NCI-H187 treated with DMSO at 0.1 percent for 48 hours (cell line): ENCODE data around the gene PRR5L.

Experiments
- DNase-seq: peaks from one replicate; lab custom pipeline; 2025; lab: John Stamatoyannopoulos, UW

PRR5L gene

GRCh38 chr11:36295926-36296325 is at the start of gene PRR5L:
PRR5L (plus strand) TSS chr11:36296288; CDS start chr11:36401122, 104,834 bp downstream.
- no peak for DNase-seq

GRCh38 chr11:36247493-36247892 is 48.6 kb upstream of the PRR5L start:
- DNase-seq = no peak

GRCh38 chr11:36248436-36248835 is 47.7 kb upstream of the PRR5L start:
- DNase-seq = no peak

- DNase-seq = no peak
Observed at GRCh38 chr11:36249246-36249645, 46.8 kb upstream of the PRR5L start.

- DNase-seq = no peak
Observed at GRCh38 chr11:36251823-36252222, 44.3 kb upstream of the PRR5L start.

- DNase-seq = no peak
Observed at GRCh38 chr11:36253238-36253637, 42.9 kb upstream of the PRR5L start.

- DNase-seq = no peak
Observed at GRCh38 chr11:36254713-36255112, 41.4 kb upstream of the PRR5L start.

- no peak for DNase-seq
Observed at GRCh38 chr11:36257351-36257750, 38.7 kb upstream of the PRR5L start.

GRCh38 chr11:36258730-36259360 is 37.2 kb upstream of the PRR5L start:
- DNase-seq = no peak

- DNase-seq = no peak
Observed at GRCh38 chr11:36261094-36261493, 35.0 kb upstream of the PRR5L start.

- no peak for DNase-seq
Observed at GRCh38 chr11:36264011-36264972, 31.8 kb upstream of the PRR5L start.

- no peak for DNase-seq
Observed at GRCh38 chr11:36264973-36265344, 31.1 kb upstream of the PRR5L start.

GRCh38 chr11:36265793-36266628 is 30.1 kb upstream of the PRR5L start:
- DNase-seq = no peak

GRCh38 chr11:36266767-36267166 is 29.3 kb upstream of the PRR5L start:
- DNase-seq = no peak

- no peak for DNase-seq
Observed at GRCh38 chr11:36268337-36268985, 27.6 kb upstream of the PRR5L start.

GRCh38 chr11:36270701-36271100 is 25.4 kb upstream of the PRR5L start:
- DNase-seq = peak; percentile 79

- no peak for DNase-seq
Observed at GRCh38 chr11:36271794-36272407, 24.2 kb upstream of the PRR5L start.

GRCh38 chr11:36273110-36273509 is 23.0 kb upstream of the PRR5L start:
- DNase-seq = peak; percentile 69

- no peak for DNase-seq
Observed at GRCh38 chr11:36274414-36274813, 21.7 kb upstream of the PRR5L start.

GRCh38 chr11:36278531-36279282 is 17.4 kb upstream of the PRR5L start:
- DNase-seq = no peak

GRCh38 chr11:36280531-36280930 is 15.6 kb upstream of the PRR5L start:
- DNase-seq = no peak
